Activated CD4-positive, alpha-beta T cell treated with anti-CD3 and anti-CD28 coated beads for 24 hours (primary cell): Measurements from ENCODE around the gene SPIN1.
A peak's percentile ranks its signal among the peaks of the same experiment; 100 is the strongest.

Experiments used
- DNase-seq, 2 donors: peaks; one replicate each; pipeline ENCODE4 v3.0.0-alpha.2; 2020; ENCODE audit warnings: low read depth in 2 of 2

The SPIN1 gene

DNA sequence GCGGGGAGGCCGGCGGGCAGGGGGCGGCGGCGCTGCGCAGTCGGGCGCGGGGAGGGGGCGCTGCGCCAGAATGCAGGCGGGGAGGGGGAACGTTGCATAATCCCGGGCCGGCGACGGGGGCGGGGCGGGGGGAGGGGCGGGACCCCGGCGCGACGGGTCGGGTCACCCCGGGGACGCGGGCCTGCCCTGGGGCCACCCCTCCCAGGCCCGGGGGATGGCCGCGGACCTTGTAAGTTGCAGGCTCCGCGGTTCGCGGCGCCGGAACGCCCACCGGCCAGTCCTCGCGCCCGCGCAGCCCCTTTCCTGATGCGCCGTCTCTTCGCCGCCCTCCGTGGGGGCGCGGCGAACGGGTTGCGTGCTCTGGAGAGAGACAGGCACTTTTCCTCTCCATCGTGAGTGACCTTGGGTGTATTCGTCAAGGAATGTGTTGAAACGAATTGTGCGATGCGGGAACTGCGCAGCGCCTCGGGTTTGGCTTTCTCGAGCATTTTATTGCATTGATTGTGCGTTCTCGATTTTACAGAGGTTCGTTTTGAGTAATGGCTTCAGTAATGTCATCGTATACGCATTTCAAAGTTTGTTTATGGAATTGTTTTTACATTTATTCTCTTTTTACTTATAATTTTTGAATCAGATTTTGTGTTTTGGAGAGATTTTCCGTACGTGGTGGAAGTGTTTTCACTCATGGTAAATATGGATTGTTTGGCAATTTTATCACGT lies 802 bp downstream of the SPIN1 start:
- DNase-seq: peak; percentile 5 to 7

DNA sequence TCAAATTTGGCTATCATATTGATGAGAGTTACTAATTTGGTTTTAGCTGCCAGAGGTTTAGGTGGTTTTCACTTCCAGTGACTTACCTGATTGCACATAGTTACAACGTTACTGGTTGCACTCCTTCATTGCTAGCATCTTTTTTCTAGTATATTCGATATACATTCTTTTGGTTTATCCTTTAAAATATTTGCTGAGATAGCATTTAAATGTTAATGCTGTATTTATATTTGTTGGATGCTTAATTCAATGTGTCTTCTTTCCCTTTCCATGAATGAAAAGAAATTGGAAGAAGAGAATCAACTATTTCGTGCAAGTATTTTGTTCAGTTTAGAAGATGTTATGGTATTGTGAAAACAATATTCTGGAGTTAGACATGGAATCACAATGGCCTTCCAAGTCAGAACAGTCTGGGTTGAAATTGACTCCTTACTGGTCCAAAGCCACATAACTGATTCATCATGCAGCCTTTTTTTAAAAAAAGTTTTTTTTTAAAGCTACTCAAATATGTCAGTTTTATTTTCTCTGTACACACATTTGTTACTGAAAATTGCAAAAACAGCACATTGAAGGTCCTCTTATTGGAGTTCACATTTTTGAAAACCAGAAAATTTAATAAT lies 2.2 kb downstream of the SPIN1 start:
- no peak for DNase-seq

DNA sequence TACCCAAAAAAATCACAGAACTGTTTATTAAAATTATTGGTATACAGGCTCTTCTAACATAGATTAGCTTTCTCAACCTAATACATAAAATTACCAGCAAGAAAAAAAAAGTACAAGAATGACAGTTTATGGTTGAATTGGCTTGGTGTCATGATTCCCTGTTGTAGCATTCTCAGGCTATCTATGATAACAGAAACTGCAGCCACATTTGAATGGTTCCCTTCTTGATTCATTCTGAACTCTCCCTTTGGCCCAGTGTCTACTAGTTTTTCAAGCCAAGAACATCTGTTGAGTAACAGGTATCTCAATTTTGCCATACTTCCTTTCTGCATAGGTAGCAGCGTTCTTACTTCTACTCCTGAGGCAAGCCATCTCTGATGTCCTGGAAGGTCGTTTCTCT lies 3.0 kb downstream of the SPIN1 start:
- DNase-seq: no peak

GRCh38 chr9:88391921-88392320 lies 3.7 kb downstream of the SPIN1 start:
- no peak for DNase-seq

DNA sequence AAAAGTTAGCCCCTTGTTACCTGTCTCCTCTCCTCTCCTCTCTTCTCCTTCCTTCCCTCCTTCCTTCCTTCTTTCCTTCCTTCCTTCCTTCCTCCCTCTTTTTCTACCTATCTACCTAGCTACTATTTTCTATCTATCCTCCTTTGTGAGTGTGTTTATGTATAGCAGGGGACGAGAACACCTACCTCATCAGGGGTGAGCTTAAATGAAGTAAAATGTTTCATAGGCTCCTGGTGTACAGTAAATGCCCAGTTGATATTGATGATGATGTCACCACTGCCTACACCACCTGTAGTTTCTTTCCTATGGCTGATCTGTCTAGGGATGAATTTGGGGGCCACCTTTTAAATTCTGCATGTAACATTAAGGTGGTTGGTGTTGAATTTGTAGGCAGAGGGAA lies 4.3 kb downstream of the SPIN1 start:
- DNase-seq: no peak

DNA sequence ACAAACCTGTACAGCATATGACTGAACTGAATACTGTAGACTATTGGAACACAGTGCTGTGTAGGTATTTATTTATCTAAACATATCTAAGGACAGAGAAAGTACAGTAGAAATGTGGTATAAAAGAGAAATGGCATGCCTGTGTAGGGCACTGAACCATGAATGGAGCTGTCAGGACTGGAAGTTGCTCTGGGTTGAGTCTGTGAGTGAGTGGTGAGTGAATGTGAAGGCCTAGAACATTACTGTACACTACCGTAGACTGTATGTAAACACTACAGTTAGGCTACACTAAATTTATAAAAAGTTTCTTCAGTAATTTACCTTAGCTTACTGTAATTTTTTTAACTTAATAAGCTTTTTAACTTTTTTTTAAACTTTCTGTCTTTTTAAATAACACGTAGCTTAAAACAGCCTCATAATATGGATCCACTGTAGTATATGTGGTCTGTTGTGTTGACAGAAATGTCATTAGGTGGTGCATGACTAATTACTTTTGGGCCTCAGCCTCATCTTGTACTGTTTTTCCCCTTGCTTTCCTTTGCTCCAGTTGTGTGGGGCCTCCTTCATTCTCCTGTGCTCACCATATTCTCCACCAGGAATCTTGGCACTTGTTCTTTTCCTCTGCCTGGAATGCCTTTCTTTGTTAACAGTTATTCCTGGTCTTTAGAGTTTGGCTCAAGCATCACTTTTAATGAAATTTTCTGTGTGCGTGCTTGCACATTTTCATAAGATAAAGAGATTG lies 8.8 kb downstream of the SPIN1 start:
- no peak for DNase-seq

DNA sequence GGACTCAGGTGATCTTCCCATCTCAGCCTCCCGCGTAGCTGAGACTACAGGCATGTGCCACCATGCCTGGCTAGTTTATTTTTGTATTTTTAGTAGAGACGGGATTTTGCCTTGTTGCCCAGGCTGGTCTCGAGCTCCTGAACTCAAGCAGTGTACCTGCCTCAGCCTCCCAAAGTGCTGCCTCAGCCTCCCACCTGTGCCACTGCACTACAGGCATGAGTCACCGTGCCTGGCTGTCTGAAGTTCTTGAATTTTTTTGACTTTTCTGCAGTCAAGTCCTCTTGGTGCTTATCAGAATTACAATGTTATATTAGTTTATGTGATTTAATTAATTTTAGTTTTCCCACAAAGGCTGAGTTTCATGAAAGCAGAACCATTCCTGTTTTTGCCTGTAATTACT lies 9.8 kb downstream of the SPIN1 start:
- no peak for DNase-seq

GRCh38 chr9:88399966-88400365 lies 11.7 kb downstream of the SPIN1 start:
- no peak for DNase-seq

- DNase-seq: no peak
These were observed 15.1 kb downstream of the SPIN1 start for GRCh38 chr9:88403340-88403739.

GRCh38 chr9:88406051-88406450 lies 17.8 kb downstream of the SPIN1 start:
- no peak for DNase-seq

DNA sequence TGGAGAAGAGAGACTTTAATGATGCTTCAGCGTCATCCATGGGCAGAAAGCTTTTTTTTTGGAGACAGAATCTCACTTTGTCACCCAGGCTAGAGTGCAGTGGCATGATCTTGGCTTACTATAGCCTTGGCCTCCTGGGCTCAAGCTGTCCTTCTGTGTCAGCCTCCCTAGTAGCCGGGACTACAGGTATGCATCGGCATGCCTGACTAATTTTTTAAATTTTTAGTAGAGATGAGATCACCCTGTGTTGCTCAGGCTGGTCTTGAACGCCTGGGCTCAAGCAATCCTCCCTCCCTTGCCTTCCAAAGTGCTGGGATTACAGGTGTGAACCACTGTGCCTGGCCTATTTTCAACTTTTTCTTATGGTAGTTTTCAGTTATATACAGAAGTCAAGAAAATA lies 23.2 kb downstream of the SPIN1 start:
- DNase-seq: no peak

GRCh38 chr9:88414298-88414697 lies 26.1 kb downstream of the SPIN1 start:
- no peak for DNase-seq

- no peak for DNase-seq
These were observed 29.8 kb downstream of the SPIN1 start for GRCh38 chr9:88418025-88418424.

- peak in 1 of 2 donors; percentile 1 for DNase-seq
These were observed 30.7 kb downstream of the SPIN1 start for GRCh38 chr9:88418715-88419540.

- DNase-seq: no peak
These were observed 32.0 kb downstream of the SPIN1 start for GRCh38 chr9:88420227-88420626.

GRCh38 chr9:88421348-88421747 lies 33.1 kb downstream of the SPIN1 start:
- DNase-seq: no peak

DNA sequence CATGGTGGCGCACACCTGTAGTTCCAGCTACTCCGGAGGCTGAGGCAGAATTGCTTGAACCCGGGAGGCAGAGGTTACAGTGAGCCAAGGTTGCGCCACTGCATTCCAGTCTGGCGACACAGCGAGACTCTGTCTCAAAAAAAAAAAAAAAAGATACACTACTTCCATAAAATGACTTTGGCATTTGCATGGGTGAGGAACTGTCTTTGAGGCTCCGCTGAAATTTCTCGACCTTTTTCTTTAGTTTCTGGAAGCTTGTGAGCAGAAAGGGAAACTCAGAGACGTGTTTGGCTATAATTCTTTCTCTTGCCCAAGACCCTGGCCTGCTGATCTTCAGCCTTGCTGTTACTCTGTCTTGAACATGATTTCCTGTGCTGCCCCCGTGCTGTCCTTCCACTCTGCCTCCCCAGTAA lies 37.3 kb downstream of the SPIN1 start:
- DNase-seq: no peak

GRCh38 chr9:88426651-88427050 lies 38.4 kb downstream of the SPIN1 start:
- no peak for DNase-seq

- no peak for DNase-seq
These were observed 41.6 kb downstream of the SPIN1 start for GRCh38 chr9:88429595-88430430.

DNA sequence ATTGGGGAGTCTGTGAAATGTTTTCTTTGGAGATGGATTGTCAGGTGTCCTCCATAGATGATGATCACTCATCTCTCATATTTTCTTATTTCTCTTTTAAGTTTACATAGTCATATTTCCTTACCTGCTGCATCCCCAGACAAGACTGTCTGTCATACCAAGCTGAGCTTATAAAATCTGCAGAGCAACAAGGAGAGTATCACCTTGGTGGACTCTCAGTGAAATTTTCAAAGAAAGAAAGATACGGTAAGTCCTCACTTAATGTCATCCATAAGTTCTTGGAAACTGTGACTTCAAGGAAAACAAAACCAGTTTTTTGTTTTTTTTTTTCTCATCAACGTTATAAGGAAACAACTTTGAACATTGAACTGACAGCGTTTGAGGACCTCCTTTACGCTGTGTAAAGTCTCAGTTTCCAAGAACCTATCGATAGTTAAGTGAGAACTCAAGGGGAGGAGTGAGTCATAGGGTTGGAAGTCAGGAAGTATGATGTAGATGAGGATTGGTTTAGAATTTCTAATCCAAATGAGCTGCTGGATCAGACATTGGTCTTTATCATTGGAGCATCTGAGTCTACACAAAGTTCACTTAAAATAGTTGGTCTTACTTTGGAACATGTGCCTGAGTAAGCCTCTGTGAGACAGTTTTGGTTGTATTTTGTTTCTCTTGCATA lies 45.5 kb downstream of the SPIN1 start:
- no peak for DNase-seq

GRCh38 chr9:88435336-88435735 lies 47.1 kb downstream of the SPIN1 start:
- no peak for DNase-seq
